ENCODE measurements around the gene HLF. TPM values are rescaled to one million over a fixed set of nuclear protein-coding genes. Genes with fewer than 3 reads are reported as not detected.
A peak's percentile ranks its signal among the peaks of the same experiment; 100 is the strongest.

HLF gene
- total RNA-seq, 2 donors from 2014 or later, result 26.5 to 34.9 TPM

GRCh38 chr17:55299162-55299838 is 34.5 kb downstream of the HLF start:
- Histone ChIP-seq H3K9me3 (no peaks in the 10 kb centered on the region), H3K4me1 (replicated peaks) (no peaks in the 10 kb centered on the region), H3K27me3 (replicated peaks; ENCODE audit: insufficient read depth) (no peaks in the 10 kb centered on the region), H3K4me3 (no peak overlapping the region), H3K36me3 (no peaks in the 10 kb centered on the region), H3K27ac (no peak overlapping the region)
- intact Hi-C loops (cut with DNase I), result loop anchor here (5.0 to 10.0 kb wide), 3 partner anchors 62 to 304 kb away; no protein-coding TSS in a partner anchor
- 97% methylated on average over 10 of the region's 10 CpGs for WGBS
- DNase-seq (ENCODE audit: low spot score), result no peak
- no peak for TF ChIP-seq CTCF (IDR thresholded peaks at IDR 0.05)
- no peak for TF ChIP-seq POLR2AphosphoS5 (IDR thresholded peaks at IDR 0.05)
- TF ChIP-seq POLR2A (IDR thresholded peaks at IDR 0.05), result no peak

GRCh38 chr17:55299890-55300289 is 35.1 kb downstream of the HLF start:
- TF ChIP-seq POLR2A (IDR thresholded peaks at IDR 0.05) (no peak), CTCF (IDR thresholded peaks at IDR 0.05) (no peak)
- intact Hi-C loops (cut with DNase I), result loop anchor here (5.0 to 10.0 kb wide), 5 partner anchors 47 to 305 kb away; partner anchors contain the start of gene SMIM36
- WGBS, result 97% methylated on average over 4 of the region's 4 CpGs
- H3K27me3 ChIP-seq (replicated peaks; ENCODE audit: insufficient read depth), result no peaks in the 10 kb centered on the region
- no peak overlapping the region for H3K27ac ChIP-seq
- no peaks in the 10 kb centered on the region for H3K4me1 ChIP-seq (replicated peaks)
- H3K36me3 ChIP-seq, result no peaks in the 10 kb centered on the region
- DNase-seq (ENCODE audit: low spot score), result no peak
- H3K4me3 ChIP-seq, result no peak overlapping the region
- H3K9me3 ChIP-seq, result no peaks in the 10 kb centered on the region

GRCh38 chr17:55300479-55301290 is 35.9 kb downstream of the HLF start:
- no peaks in the 10 kb centered on the region for H3K27me3 ChIP-seq (replicated peaks; ENCODE audit: insufficient read depth)
- intact Hi-C loops (cut with DNase I), result loop anchor here (5.0 to 10.0 kb wide), 2 partner anchors 47 to 214 kb away; partner anchors contain the start of gene SMIM36
- H3K9me3 ChIP-seq, result no peaks in the 10 kb centered on the region
- TF ChIP-seq CTCF (IDR thresholded peaks at IDR 0.05), result no peak
- no peaks in the 10 kb centered on the region for H3K36me3 ChIP-seq
- no peak for DNase-seq (ENCODE audit: low spot score)
- 96% methylated on average over 6 of the region's 6 CpGs for WGBS
- no peak overlapping the region for H3K4me3 ChIP-seq
- no peak overlapping the region for H3K27ac ChIP-seq
- H3K4me1 ChIP-seq (replicated peaks), result no peaks in the 10 kb centered on the region

- Histone ChIP-seq H3K4me3 (no peak overlapping the region), H3K4me1 (replicated peaks) (no peaks in the 10 kb centered on the region), H3K27ac (no peak overlapping the region), H3K36me3 (no peaks in the 10 kb centered on the region), H3K9me3 (no peaks in the 10 kb centered on the region), H3K27me3 (replicated peaks; ENCODE audit: insufficient read depth) (no peaks in the 10 kb centered on the region)
- WGBS, result 63% methylated on average over 6 of the region's 6 CpGs
- intact Hi-C loops (cut with DNase I), result loop anchor here (5.0 to 10.0 kb wide), 2 partner anchors 46 to 213 kb away; partner anchors contain the start of gene SMIM36
- peak; percentile 28 for DNase-seq (ENCODE audit: low spot score)
- no peak for TF ChIP-seq CTCF (IDR thresholded peaks at IDR 0.05)
- no peak for TF ChIP-seq POLR2A (IDR thresholded peaks at IDR 0.05)
- TF ChIP-seq POLR2AphosphoS5 (IDR thresholded peaks at IDR 0.05), result no peak
Measured at GRCh38 chr17:55301521-55302406, 37.0 kb downstream of the HLF start.
